GM12878 (cell line): Measurements from ENCODE around the gene TYW5. TPM values are rescaled to one million over a fixed set of nuclear protein-coding genes. Genes with fewer than 3 reads are reported as not detected.

ENCODE experiments used
- ATAC-seq: fragments of 200-7000 bp; cut with Tn5 transposase; 3 replicates; pipeline ENCODE4 v1.9.1; 2020; ENCODE audit warnings: mild to moderate bottlenecking, moderate library complexity
- BruUV-seq: library from RNA; stranded (reverse); fragments of 400-500 nt; replicated peaks from 2 replicates; lab custom pipeline; 2021; lab: Mats Ljungman, UMichigan
- CTCF ChIA-PET: fragments of 300-600 bp; sonication (Branson Sonifier 250); formaldehyde crosslinking; extraction: SDS; loops from one replicate; lab custom pipeline; 2021; ENCODE audit warnings: inconsistent platforms; lab: Yijun Ruan, JAX
- POLR2A ChIA-PET: fragments of 350-600 bp; formaldehyde crosslinking; extraction: SDS; loops from one replicate; lab custom pipeline; 2021; ENCODE audit warnings: inconsistent platforms; lab: Charles Lee
- RAD21 ChIA-PET: fragments of 300-600 bp; sonication (Branson Sonifier 250); formaldehyde crosslinking; loops from one replicate; lab custom pipeline; 2023; ENCODE audit warnings: antibody characterized with exemption; ENCODE audit not compliant: unreplicated experiment; lab: Charles Lee
- SMC1A ChIA-PET: fragments of 300-600 bp; sonication (Branson Sonifier 250); formaldehyde crosslinking; loops from one replicate; lab custom pipeline; 2023; ENCODE audit not compliant: unreplicated experiment, uncharacterized antibody; lab: Charles Lee
- DNase-seq: peaks from one replicate; pipeline ENCODE4 v3.0.0-alpha.2; 2011; ENCODE audit warnings: low read depth, low spot score
- FAIRE-seq: peaks from 3 replicates; lab custom pipeline; 2011; peaks lifted over from hg19 to GRCh38; lab: Jason Lieb, UNC
- H2AFZ ChIP-seq: 2 replicates; pipeline ENCODE4 v1.6.0; 2011; ENCODE audit warnings: low read depth, low read length, control low read depth; ENCODE audit not compliant: control insufficient read depth
- H3K27ac ChIP-seq: 2 replicates; pipeline ENCODE4 v1.5.1; 2011; ENCODE audit warnings: control low read depth; ENCODE audit not compliant: control insufficient read depth, insufficient read depth
- H3K27me3 ChIP-seq, 2 experiments: replicated peaks in 1 of 2; 2 replicates each; pipeline versions ENCODE4 v1.6.0 to v1.6.1; 2011; ENCODE audit warnings: low read length in 1 of 2; ENCODE audit not compliant: control insufficient read depth in 2 of 2, insufficient read depth in 2 of 2
- H3K36me3 ChIP-seq, 2 experiments: 2 replicates each; pipeline ENCODE4 v1.5.1; 2011; ENCODE audit warnings: low read length in 1 of 2; ENCODE audit not compliant: control insufficient read depth in 2 of 2, insufficient read depth in 2 of 2
- H3K4me1 ChIP-seq: 2 replicates; pipeline ENCODE4 v1.6.1; 2011; ENCODE audit warnings: mild to moderate bottlenecking, low read length, moderate library complexity, mixed read lengths; ENCODE audit not compliant: control insufficient read depth, insufficient read depth
- H3K4me2 ChIP-seq: 2 replicates; pipeline ENCODE4 v1.6.0; 2011; ENCODE audit warnings: control low read depth; ENCODE audit not compliant: control insufficient read depth, insufficient read depth
- H3K4me3 ChIP-seq: fragments of 200-600 bp; sonication (generic); 2 replicates; pipeline ENCODE4 v1.5.1; 2016
- H3K79me2 ChIP-seq: 2 replicates; pipeline ENCODE4 v1.6.0; 2011; ENCODE audit warnings: low read length; ENCODE audit not compliant: control insufficient read depth, insufficient read depth
- H3K9ac ChIP-seq: 2 replicates; pipeline ENCODE4 v1.8.0; 2011; ENCODE audit warnings: low read length, control low read depth, mixed read lengths; ENCODE audit not compliant: control insufficient read depth, insufficient read depth
- H3K9me3 ChIP-seq: replicated peaks from 3 replicates; pipeline ENCODE4 v1.5.1; 2011; ENCODE audit warnings: mild to moderate bottlenecking, low read length; ENCODE audit not compliant: control insufficient read depth, insufficient read depth
- H4K20me1 ChIP-seq: 2 replicates; pipeline ENCODE4 v1.6.0; 2011; ENCODE audit not compliant: control insufficient read depth, insufficient read depth
- GABPA ChIP-seq: IDR thresholded peaks from 2 replicates; pipeline ENCODE4 v1.6.1; 2014; ENCODE audit warnings: antibody characterized with exemption, low read depth, mild to moderate bottlenecking, inconsistent platforms
- NR2C2 ChIP-seq: IDR thresholded peaks from 2 replicates; pipeline ENCODE4 v1.6.1; 2011; ENCODE audit warnings: borderline replicate concordance, low read depth; ENCODE audit not compliant: control insufficient read depth, insufficient read length
- RAD21 ChIP-seq: IDR thresholded peaks from 2 replicates; pipeline ENCODE4 v1.6.1; 2011; ENCODE audit warnings: mild to moderate bottlenecking, low read depth, low read length, moderate library complexity; ENCODE audit not compliant: insufficient read depth
- SMC3 ChIP-seq: IDR thresholded peaks from 2 replicates; pipeline ENCODE4 v1.6.1; 2011; ENCODE audit warnings: low read length, improper control_type of control experiment, borderline replicate concordance
- YY1 ChIP-seq: IDR thresholded peaks from 2 replicates; pipeline ENCODE4 v1.6.1; 2011; ENCODE audit warnings: low read depth, mild to moderate bottlenecking, low read length
- ZNF384 ChIP-seq: IDR thresholded peaks from 2 replicates; pipeline ENCODE4 v1.6.1; 2012; ENCODE audit warnings: low read depth, mild to moderate bottlenecking, low read length, improper control_type of control experiment, borderline replicate concordance
- WGBS: methylation state at CpG from one replicate; pipeline ENCODE4 v1.1.6; 2016; ENCODE audit warnings: low lambda C conversion rate; ENCODE audit not compliant: insufficient replicate concordance, insufficient coverage; ENCODE audit errors: missing lambda C conversion rate; 5-methylcytosine and 5-hydroxymethylcytosine counted together
- in situ Hi-C: fragments of 300-500 bp; cut with MboI; formaldehyde crosslinking; loops from 9 replicates; pipeline ENCODE4 v1.14.3; 2018; ENCODE audit warnings: mixed read lengths
- intact Hi-C: fragments of 100-400 bp; cut with micrococcal nuclease; formaldehyde crosslinking; loops from one replicate; pipeline ENCODE4 v1.14.2; 2022; ENCODE audit not compliant: unreplicated experiment
- polyA plus RNA-seq, 11 experiments: library from polyadenylated mRNA; depleted of rRNA in 4 of 11; unstranded in 6 of 11; stranded (reverse) in 5 of 11; fragments of >200 nt; fragmentation: Nextera tagmentation in 4 of 11; fragmentation: Illumina TruSeq in 1 of 11; extraction: Ambion mirVana in 4 of 11; extraction: Trizol in 1 of 11; gene quantifications; 1 replicate in 1 of 11; 2 replicates in 10 of 11; pipeline versions ENCODE4 v1.2.1 to v1.2.3, GENCODE V29; 2011 to 2016; ENCODE audit warnings: inconsistent platforms in 2 of 11, missing spikeins in 2 of 11, low read depth in 1 of 11
- total RNA-seq, 4 experiments: library from RNA; depleted of rRNA in 3 of 4; stranded (reverse); fragments of >200 nt in 3 of 4; fragmentation: Illumina TruSeq in 1 of 4; extraction: Trizol in 1 of 4; gene quantifications; 2 replicates each; pipeline versions ENCODE4 v1.2.1 to v1.2.3, GENCODE V29; 2013 to 2021
- TF ChIP-seq, protein P1 (sequence below), 3 experiments: IDR thresholded peaks in 2 of 3; conservative IDR thresholded peaks in 1 of 3; 2 replicates each; pipeline ENCODE4 v1.5.1; 2011; ENCODE audit warnings: low read depth in 3 of 3, low read length in 3 of 3, mild to moderate bottlenecking in 3 of 3, control low read depth in 2 of 3, moderate library complexity in 2 of 3, inconsistent platforms in 1 of 3, mixed read lengths in 1 of 3; ENCODE audit not compliant: control insufficient read depth in 2 of 3, insufficient read depth in 1 of 3; ENCODE audit errors: extremely low read depth in 1 of 3

Gene TYW5
- total and polyA plus RNA-seq, 10 of the 15 experiments (the other 5 are each of a cell fraction or from before 2014, with no cell fraction given): 4.6 to 11.8 (median 7.4) TPM

DNA sequence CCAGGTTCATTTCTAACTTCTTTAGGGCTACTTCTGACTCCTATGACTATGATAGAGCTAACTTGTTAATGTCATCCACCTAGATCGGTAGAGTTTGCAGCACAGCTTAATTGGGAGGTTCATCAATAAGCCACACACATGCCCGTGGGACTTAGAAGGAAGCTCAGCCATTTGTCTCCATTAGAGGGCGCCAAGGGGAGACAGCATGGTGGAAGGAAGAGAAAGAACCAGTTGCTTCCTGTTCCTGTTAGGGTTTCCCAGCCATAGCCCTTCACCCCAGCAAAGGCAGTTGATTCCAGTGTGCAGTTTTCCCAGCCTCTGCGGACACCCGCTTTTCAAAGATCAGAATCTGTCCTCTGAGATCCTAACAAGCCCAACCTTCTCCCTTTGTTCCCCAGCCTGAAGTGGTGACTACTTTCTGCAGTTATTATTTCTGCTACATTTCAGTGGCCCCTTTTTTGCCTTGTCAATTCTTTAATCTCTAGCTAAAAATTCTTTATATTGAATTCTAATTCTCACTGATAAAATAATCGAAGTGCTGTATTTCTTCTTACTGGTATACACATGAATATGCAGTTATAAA, 30.4 kb upstream of the TYW5 start:
- intact Hi-C loops: no loop called here
- WGBS: 71% methylated on average over 6 of the region's 6 CpGs
- DNase-seq: no peak

More for the DNA sequence above, 30.4 kb upstream of the TYW5 start:
- in situ Hi-C loops: no loop called here
- Histone ChIP-seq H3K27me3 (no peaks in the 10 kb centered on the region), H3K4me2 (no peak overlapping the region), H4K20me1 (no peaks in the 10 kb centered on the region), H3K4me3 (no peak overlapping the region), H3K9ac (no peak overlapping the region), H3K27ac (no peak overlapping the region), H3K79me2 (no peaks in the 10 kb centered on the region), H3K4me1 (no peaks in the 10 kb centered on the region), H2AFZ (peak overlapping the region; percentile 84), H3K36me3 (no peaks in the 10 kb centered on the region), H3K9me3 (no peaks in the 10 kb centered on the region)
- ChIA-PET SMC1A (interaction anchor here (1.1 to 3.7 kb wide), 6 partner anchors 481 to 1200 kb away, joined by 3 to 30 read pairs (median 5); no protein-coding TSS in a partner anchor), RAD21 (interaction anchor here (0.6 to 2.7 kb wide), 6 partner anchors 13 to 497 kb away, joined by 3 to 17 read pairs (median 4); no protein-coding TSS in a partner anchor), CTCF (interaction anchor here (0.7 to 7.3 kb wide), 10 partner anchors 10 to 544 kb away, joined by 3 to 97 read pairs (median 4); no protein-coding TSS in a partner anchor), POLR2A (interaction anchor here (0.8 kb wide), 1 partner anchor 486 kb away, joined by 3 read pairs; no protein-coding TSS in a partner anchor)
- FAIRE-seq (peak; percentile 79), ATAC-seq (peak; percentile 91)
- TF ChIP-seq SMC3: peak; percentile 39; the same call in 1 of the 2 replicates
- peak; percentile 85 for TF ChIP-seq YY1
- peak; percentile 68 for TF ChIP-seq GABPA
- TF ChIP-seq RAD21: peak; percentile 45
- TF ChIP-seq, protein P1, sequence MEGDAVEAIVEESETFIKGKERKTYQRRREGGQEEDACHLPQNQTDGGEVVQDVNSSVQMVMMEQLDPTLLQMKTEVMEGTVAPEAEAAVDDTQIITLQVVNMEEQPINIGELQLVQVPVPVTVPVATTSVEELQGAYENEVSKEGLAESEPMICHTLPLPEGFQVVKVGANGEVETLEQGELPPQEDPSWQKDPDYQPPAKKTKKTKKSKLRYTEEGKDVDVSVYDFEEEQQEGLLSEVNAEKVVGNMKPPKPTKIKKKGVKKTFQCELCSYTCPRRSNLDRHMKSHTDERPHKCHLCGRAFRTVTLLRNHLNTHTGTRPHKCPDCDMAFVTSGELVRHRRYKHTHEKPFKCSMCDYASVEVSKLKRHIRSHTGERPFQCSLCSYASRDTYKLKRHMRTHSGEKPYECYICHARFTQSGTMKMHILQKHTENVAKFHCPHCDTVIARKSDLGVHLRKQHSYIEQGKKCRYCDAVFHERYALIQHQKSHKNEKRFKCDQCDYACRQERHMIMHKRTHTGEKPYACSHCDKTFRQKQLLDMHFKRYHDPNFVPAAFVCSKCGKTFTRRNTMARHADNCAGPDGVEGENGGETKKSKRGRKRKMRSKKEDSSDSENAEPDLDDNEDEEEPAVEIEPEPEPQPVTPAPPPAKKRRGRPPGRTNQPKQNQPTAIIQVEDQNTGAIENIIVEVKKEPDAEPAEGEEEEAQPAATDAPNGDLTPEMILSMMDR (IDR thresholded peaks at IDR 0.05 in 2 of 3, conservative IDR thresholded peaks at IDR 0.05 in 1 of 3; ENCODE audit: control insufficient read depth in 2 of 3, extremely low read depth in 1 of 3, insufficient read depth in 1 of 3, low read depth in 3 of 3, low read length in 3 of 3): peak; percentile 34 to 64 (median 58)
- no peak for TF ChIP-seq ZNF384
- TF ChIP-seq NR2C2: no peak
- no TSS peak for BruUV-seq
